Astrocyte (in vitro differentiated cells and primary cell): ENCODE measurements around the gene KRTAP3-3. TPM values are rescaled to one million over a fixed set of nuclear protein-coding genes. Genes with fewer than 3 reads are reported as not detected.

ENCODE experiments used
- DNase-seq: peaks from one replicate; pipeline ENCODE4 v3.0.0-alpha.2; 2010; ENCODE audit warnings: low read depth
- FAIRE-seq: peaks from 2 replicates; lab custom pipeline; 2011; peaks lifted over from hg19 to GRCh38; lab: Jason Lieb, UNC
- H2AFZ ChIP-seq: 2 replicates; pipeline ENCODE4 v1.6.0; 2012; ENCODE audit warnings: low read depth, low read length, inconsistent platforms
- H3K27ac ChIP-seq: 2 replicates; pipeline ENCODE4 v1.5.1; 2011; ENCODE audit warnings: low read depth, low read length, inconsistent platforms
- H3K27me3 ChIP-seq: 2 replicates; pipeline ENCODE4 v1.6.0; 2011; ENCODE audit warnings: low read length, inconsistent platforms; ENCODE audit not compliant: insufficient read depth
- H3K36me3 ChIP-seq: 2 replicates; pipeline ENCODE4 v1.5.1; 2011; ENCODE audit warnings: low read length, inconsistent platforms; ENCODE audit not compliant: insufficient read depth
- H3K4me1 ChIP-seq: 2 replicates; pipeline ENCODE4 v1.5.1; 2011; ENCODE audit warnings: low read length, inconsistent platforms; ENCODE audit not compliant: insufficient read depth
- H3K4me2 ChIP-seq: 2 replicates; pipeline ENCODE4 v1.6.0; 2012; ENCODE audit warnings: low read length, inconsistent platforms
- H3K4me3 ChIP-seq: 2 replicates; pipeline ENCODE4 v1.5.1; 2011; ENCODE audit warnings: low read depth, mild to moderate bottlenecking, low read length, inconsistent platforms; ENCODE audit not compliant: insufficient read depth
- H3K79me2 ChIP-seq: 2 replicates; pipeline ENCODE4 v1.6.0; 2012; ENCODE audit warnings: mild to moderate bottlenecking, low read length, inconsistent platforms; ENCODE audit not compliant: insufficient read depth
- H3K9ac ChIP-seq: 2 replicates; pipeline ENCODE4 v1.6.0; 2012; ENCODE audit warnings: mild to moderate bottlenecking, low read length, inconsistent platforms
- H3K9me3 ChIP-seq: 2 replicates; pipeline ENCODE4 v1.5.1; 2012; ENCODE audit warnings: low read depth, mild to moderate bottlenecking, low read length, inconsistent platforms; ENCODE audit not compliant: insufficient read depth
- H4K20me1 ChIP-seq: 2 replicates; pipeline ENCODE4 v1.6.0; 2012; ENCODE audit warnings: low read length, inconsistent platforms; ENCODE audit not compliant: insufficient read depth
- H3K27ac Mint-ChIP-seq: one replicate; pipeline ENCODE4 v1.8.0; 2021; ENCODE audit warnings: mild to moderate bottlenecking, mixed read lengths; ENCODE audit not compliant: unreplicated experiment
- H3K27me3 Mint-ChIP-seq: one replicate; pipeline ENCODE4 v1.8.0; 2021; ENCODE audit warnings: low read depth, mixed read lengths; ENCODE audit not compliant: unreplicated experiment
- H3K36me3 Mint-ChIP-seq: one replicate; pipeline ENCODE4 v1.8.0; 2021; ENCODE audit warnings: low read depth, mixed read lengths; ENCODE audit not compliant: unreplicated experiment
- H3K4me1 Mint-ChIP-seq: one replicate; pipeline ENCODE4 v1.8.0; 2021; ENCODE audit warnings: low read depth, mixed read lengths; ENCODE audit not compliant: unreplicated experiment
- H3K4me3 Mint-ChIP-seq: one replicate; pipeline ENCODE4 v1.8.0; 2021; ENCODE audit warnings: mild to moderate bottlenecking, moderate library complexity, mixed read lengths; ENCODE audit not compliant: unreplicated experiment
- H3K9me3 Mint-ChIP-seq: one replicate; pipeline ENCODE4 v1.8.0; 2021; ENCODE audit warnings: mild to moderate bottlenecking, mixed read lengths; ENCODE audit not compliant: unreplicated experiment
- CTCF ChIP-seq: IDR thresholded peaks from 2 replicates; pipeline ENCODE4 v1.5.1; 2011; ENCODE audit warnings: low read depth, mild to moderate bottlenecking, inconsistent platforms, low read length, moderate library complexity; ENCODE audit not compliant: insufficient read depth
- EZH2 ChIP-seq: IDR thresholded peaks from 2 replicates; pipeline ENCODE4 v1.6.1; 2012; ENCODE audit warnings: mild to moderate bottlenecking, low read length, inconsistent platforms; ENCODE audit not compliant: insufficient read depth
- total RNA-seq: library from RNA; stranded (reverse); gene quantifications from 2 replicates; pipeline ENCODE4 v1.2.1, GENCODE V29; 2021

The KRTAP3-3 gene
- total RNA-seq, 1 donor from 2014 or later, result not detected

GRCh38 chr17:40997361-40997760, 3.4 kb upstream of the KRTAP3-3 start:
- H3K9me3 ChIP-seq, result no peaks in the 10 kb centered on the region
- FAIRE-seq, result no peak
- TF ChIP-seq CTCF (no peak), EZH2 (no peak)

GRCh38 chr17:40996829-40997228, 2.9 kb upstream of the KRTAP3-3 start:
- H3K4me2 ChIP-seq, result peak overlapping the region; percentile 35
- no peak overlapping the region for H3K4me3 ChIP-seq
- no peaks in the 10 kb centered on the region for H3K79me2 ChIP-seq
- H4K20me1 ChIP-seq, result no peaks in the 10 kb centered on the region
- no peaks in the 10 kb centered on the region for H3K36me3 ChIP-seq
- no peaks in the 10 kb centered on the region for H3K27me3 Mint-ChIP-seq
- H3K9ac ChIP-seq, result no peak overlapping the region
- no peak overlapping the region for H3K27ac ChIP-seq
- H3K27me3 ChIP-seq, result no peaks in the 10 kb centered on the region
- DNase-seq (peak; percentile 37), FAIRE-seq (no peak)
- H3K4me1 Mint-ChIP-seq, result peaks cover 7% of the 10 kb centered on the region
- H3K9me3 ChIP-seq, result no peaks in the 10 kb centered on the region
- TF ChIP-seq EZH2 (no peak), CTCF (no peak)
- H3K4me1 ChIP-seq, result no peaks in the 10 kb centered on the region
- H3K4me3 Mint-ChIP-seq, result no peak overlapping the region
- H3K27ac Mint-ChIP-seq, result no peak overlapping the region
- no peaks in the 10 kb centered on the region for H3K36me3 Mint-ChIP-seq
- H2AFZ ChIP-seq, result no peak overlapping the region
- H3K9me3 Mint-ChIP-seq, result no peaks in the 10 kb centered on the region

More at GRCh38 chr17:40997361-40997760, 3.4 kb upstream of the KRTAP3-3 start:
- H3K27ac ChIP-seq, result no peak overlapping the region
- Mint-ChIP-seq H3K9me3 (no peaks in the 10 kb centered on the region), H3K27me3 (no peaks in the 10 kb centered on the region), H3K36me3 (no peaks in the 10 kb centered on the region), H3K4me1 (peaks cover 7% of the 10 kb centered on the region), H3K4me3 (no peak overlapping the region), H3K27ac (no peak overlapping the region)
- no peaks in the 10 kb centered on the region for H3K36me3 ChIP-seq
- H4K20me1 ChIP-seq, result no peaks in the 10 kb centered on the region
- H3K9ac ChIP-seq, result no peak overlapping the region
- peak overlapping the region; percentile 24 for H2AFZ ChIP-seq
- H3K4me2 ChIP-seq, result peak overlapping the region; percentile 35
- DNase-seq, result no peak
- no peaks in the 10 kb centered on the region for H3K4me1 ChIP-seq
- H3K27me3 ChIP-seq, result no peaks in the 10 kb centered on the region
- no peaks in the 10 kb centered on the region for H3K79me2 ChIP-seq
- H3K4me3 ChIP-seq, result no peak overlapping the region

- H3K36me3 Mint-ChIP-seq, result no peaks in the 10 kb centered on the region
- no peaks in the 10 kb centered on the region for H3K4me1 ChIP-seq
- H3K27me3 ChIP-seq, result no peaks in the 10 kb centered on the region
- H3K27ac ChIP-seq, result no peak overlapping the region
- no peak for DNase-seq
- H3K4me3 ChIP-seq, result no peak overlapping the region
- H3K27me3 Mint-ChIP-seq, result no peaks in the 10 kb centered on the region
- H3K4me2 ChIP-seq, result no peak overlapping the region
- peaks cover 7% of the 10 kb centered on the region for H3K4me1 Mint-ChIP-seq
- H4K20me1 ChIP-seq, result no peaks in the 10 kb centered on the region
- no peaks in the 10 kb centered on the region for H3K36me3 ChIP-seq
- H3K27ac Mint-ChIP-seq, result no peak overlapping the region
- FAIRE-seq, result no peak
- no peak overlapping the region for H3K9ac ChIP-seq
- no peak overlapping the region for H3K4me3 Mint-ChIP-seq
- no peaks in the 10 kb centered on the region for H3K9me3 Mint-ChIP-seq
- no peaks in the 10 kb centered on the region for H3K9me3 ChIP-seq
- no peaks in the 10 kb centered on the region for H3K79me2 ChIP-seq
- no peak for TF ChIP-seq CTCF
- no peak for TF ChIP-seq EZH2
- H2AFZ ChIP-seq, result no peak overlapping the region
These were observed 1.2 kb upstream of the KRTAP3-3 start for GRCh38 chr17:40995116-40995515.
